ENCODE measurements around the gene TRIM26. TPM values are rescaled to one million over a fixed set of nuclear protein-coding genes. Genes with fewer than 3 reads are reported as not detected.

TRIM26 gene
- total RNA-seq, 1 donor from 2014 or later, result 58.5 TPM

DNA sequence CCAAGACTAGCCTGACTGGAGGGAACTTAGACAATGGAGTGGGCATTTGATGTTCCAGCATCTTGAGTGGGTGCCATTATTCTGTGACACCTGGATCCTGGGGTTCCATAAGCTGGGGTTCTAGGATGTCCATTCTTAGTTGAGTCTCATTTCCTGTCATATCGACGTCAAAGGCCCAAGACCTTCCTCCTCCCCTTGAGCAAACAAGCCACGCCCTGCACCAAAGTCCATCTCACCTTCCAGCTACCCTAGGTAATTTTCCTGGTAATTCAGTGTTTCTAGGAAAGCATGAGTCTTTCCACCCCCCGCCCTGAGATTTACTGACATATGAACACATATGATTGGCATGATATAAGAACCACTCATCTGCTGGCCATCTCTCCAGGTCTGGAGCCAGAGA is 77.4 kb downstream of the TRIM26 start, which contains the start of gene TRIM40:
Gene TRIM40, plus strand, starts transcription at position 384 of the 400 bp plus-strand sequence. CDS start 897 bp downstream, outside the sequence.
- H3K4me3 Mint-ChIP-seq (ENCODE audit: unreplicated experiment), result no peak within 1 kb of the TSS
- TF ChIP-seq, protein P1, sequence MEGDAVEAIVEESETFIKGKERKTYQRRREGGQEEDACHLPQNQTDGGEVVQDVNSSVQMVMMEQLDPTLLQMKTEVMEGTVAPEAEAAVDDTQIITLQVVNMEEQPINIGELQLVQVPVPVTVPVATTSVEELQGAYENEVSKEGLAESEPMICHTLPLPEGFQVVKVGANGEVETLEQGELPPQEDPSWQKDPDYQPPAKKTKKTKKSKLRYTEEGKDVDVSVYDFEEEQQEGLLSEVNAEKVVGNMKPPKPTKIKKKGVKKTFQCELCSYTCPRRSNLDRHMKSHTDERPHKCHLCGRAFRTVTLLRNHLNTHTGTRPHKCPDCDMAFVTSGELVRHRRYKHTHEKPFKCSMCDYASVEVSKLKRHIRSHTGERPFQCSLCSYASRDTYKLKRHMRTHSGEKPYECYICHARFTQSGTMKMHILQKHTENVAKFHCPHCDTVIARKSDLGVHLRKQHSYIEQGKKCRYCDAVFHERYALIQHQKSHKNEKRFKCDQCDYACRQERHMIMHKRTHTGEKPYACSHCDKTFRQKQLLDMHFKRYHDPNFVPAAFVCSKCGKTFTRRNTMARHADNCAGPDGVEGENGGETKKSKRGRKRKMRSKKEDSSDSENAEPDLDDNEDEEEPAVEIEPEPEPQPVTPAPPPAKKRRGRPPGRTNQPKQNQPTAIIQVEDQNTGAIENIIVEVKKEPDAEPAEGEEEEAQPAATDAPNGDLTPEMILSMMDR (IDR thresholded peaks at IDR 0.05; ENCODE audit: partially characterized antibody, unreplicated experiment), result no peak
- H3K36me3 Mint-ChIP-seq (ENCODE audit: unreplicated experiment), result no peaks in the 10 kb centered on the region
- H3K27ac Mint-ChIP-seq (ENCODE audit: unreplicated experiment), result no peak within 1 kb of the TSS
- H3K27me3 Mint-ChIP-seq (ENCODE audit: unreplicated experiment), result peaks cover 4% of the 10 kb centered on the region
- no peak for DNase-seq
- peaks cover under 1% of the 10 kb centered on the region for H3K9me3 Mint-ChIP-seq (ENCODE audit: unreplicated experiment)
- peaks cover 6% of the 10 kb centered on the region for H3K4me1 Mint-ChIP-seq (ENCODE audit: low read depth, unreplicated experiment)

GRCh38 chr6:30135147-30135546 is 78.1 kb downstream of the TRIM26 start:
- no peak overlapping the region for H3K4me3 Mint-ChIP-seq (ENCODE audit: unreplicated experiment)

More at GRCh38 chr6:30135147-30135546, 78.1 kb downstream of the TRIM26 start:
- H3K27me3 Mint-ChIP-seq (ENCODE audit: unreplicated experiment), result peaks cover 4% of the 10 kb centered on the region
- H3K4me1 Mint-ChIP-seq (ENCODE audit: low read depth, unreplicated experiment), result peaks cover 13% of the 10 kb centered on the region
- no peak for DNase-seq
- TF ChIP-seq, protein P1 (IDR thresholded peaks at IDR 0.05; ENCODE audit: partially characterized antibody, unreplicated experiment), result no peak
- no peak overlapping the region for H3K27ac Mint-ChIP-seq (ENCODE audit: unreplicated experiment)
- H3K9me3 Mint-ChIP-seq (ENCODE audit: unreplicated experiment), result no peaks in the 10 kb centered on the region
- H3K36me3 Mint-ChIP-seq (ENCODE audit: unreplicated experiment), result no peaks in the 10 kb centered on the region

Other genes starting within 250 kb of the TRIM26 start
- gene POLR1H, start 152.1 kb downstream of the TRIM26 start, total RNA-seq (ENCODE audit: unreplicated experiment), result 17.0 TPM
- gene PPP1R11, start 146.2 kb downstream of the TRIM26 start, total RNA-seq (ENCODE audit: unreplicated experiment), result 52.3 TPM
- gene RNF39, start 137.6 kb downstream of the TRIM26 start, total RNA-seq (ENCODE audit: unreplicated experiment), result not detected
- not detected for gene TRIM31, start 100.3 kb downstream of the TRIM26 start, total RNA-seq (ENCODE audit: unreplicated experiment)
- gene TRIM40, start 77.3 kb downstream of the TRIM26 start, total RNA-seq (ENCODE audit: unreplicated experiment), result not detected
- not detected for gene TRIM10, start 52.2 kb downstream of the TRIM26 start, total RNA-seq (ENCODE audit: unreplicated experiment)
- not detected for gene TRIM15, start 49.9 kb downstream of the TRIM26 start, total RNA-seq (ENCODE audit: unreplicated experiment)
- 14.0 TPM for gene TRIM39, start 113.5 kb upstream of the TRIM26 start, total RNA-seq (ENCODE audit: unreplicated experiment)
- 36.7 TPM for gene RPP21, start 131.8 kb upstream of the TRIM26 start, total RNA-seq (ENCODE audit: unreplicated experiment)